GM23338 (cell line): ENCODE measurements around the gene ESRRB. TPM values are rescaled to one million over a fixed set of nuclear protein-coding genes. Genes with fewer than 3 reads are reported as not detected.
A peak's percentile ranks its signal among the peaks of the same experiment; 100 is the strongest.

ENCODE experiments used
- ATAC-seq: fragments of 200-7000 bp; cut with Tn5 transposase; 3 replicates; pipeline ENCODE4 v1.9.1; 2020
- DNase-seq: peaks from one replicate; pipeline ENCODE4 v3.0.0-alpha.2; 2015; ENCODE audit warnings: low spot score
- H2AFZ ChIP-seq: fragments of 200-600 bp; sonication (generic); 2 replicates; pipeline ENCODE4 v1.8.0; 2016; ENCODE audit warnings: antibody characterized with exemption, mild to moderate bottlenecking, moderate library complexity
- H3F3A ChIP-seq: fragments of 200-600 bp; sonication (generic); replicated peaks from 2 replicates; pipeline ENCODE4 v1.8.0; 2017; ENCODE audit warnings: antibody characterized with exemption, mixed run types, low read depth
- H3K27ac ChIP-seq: fragments of 200-600 bp; sonication (generic); 2 replicates; pipeline ENCODE4 v1.6.1; 2016; ENCODE audit warnings: low read depth
- H3K27me3 ChIP-seq: fragments of 200-600 bp; sonication (generic); 2 replicates; pipeline ENCODE4 v1.8.0; 2016; ENCODE audit warnings: mild to moderate bottlenecking, mixed run types, moderate library complexity; ENCODE audit not compliant: insufficient read depth
- H3K36me3 ChIP-seq: fragments of 200-600 bp; sonication (generic); 2 replicates; pipeline ENCODE4 v1.8.0; 2016; ENCODE audit warnings: mild to moderate bottlenecking; ENCODE audit not compliant: insufficient read depth
- H3K4me1 ChIP-seq: fragments of 200-600 bp; sonication (generic); 2 replicates; pipeline ENCODE4 v1.8.0; 2016; ENCODE audit warnings: mild to moderate bottlenecking, moderate library complexity; ENCODE audit not compliant: insufficient read depth
- H3K4me2 ChIP-seq: fragments of 200-600 bp; sonication (generic); 2 replicates; pipeline ENCODE4 v1.7.1; 2017; ENCODE audit warnings: mixed run types
- H3K4me3 ChIP-seq: fragments of 200-600 bp; sonication (generic); 2 replicates; pipeline ENCODE4 v1.6.1; 2016; ENCODE audit warnings: mixed run types
- H3K79me2 ChIP-seq: fragments of 200-600 bp; sonication (generic); replicated peaks from 2 replicates; pipeline ENCODE4 v1.8.0; 2017; ENCODE audit warnings: mild to moderate bottlenecking; ENCODE audit not compliant: insufficient read depth
- H3K9me2 ChIP-seq: fragments of 200-600 bp; sonication (generic); 2 replicates; pipeline ENCODE4 v1.8.0; 2017; ENCODE audit not compliant: insufficient read depth
- H4K20me1 ChIP-seq: fragments of 200-600 bp; sonication (generic); replicated peaks from 2 replicates; pipeline ENCODE4 v1.8.0; 2017; ENCODE audit warnings: mild to moderate bottlenecking; ENCODE audit not compliant: insufficient read depth
- H3K27ac Mint-ChIP-seq: 2 replicates; pipeline ENCODE4 v1.8.0; 2020; ENCODE audit warnings: inconsistent platforms, mild to moderate bottlenecking, moderate library complexity, mixed read lengths
- H3K27me3 Mint-ChIP-seq: 3 replicates; pipeline ENCODE4 v1.8.0; 2022; ENCODE audit warnings: low read depth, mild to moderate bottlenecking, moderate library complexity, mixed read lengths, inconsistent platforms; ENCODE audit not compliant: insufficient read depth, poor library complexity
- H3K36me3 Mint-ChIP-seq: 3 replicates; pipeline ENCODE4 v1.8.0; 2021; ENCODE audit warnings: low read depth, mild to moderate bottlenecking, inconsistent platforms, moderate library complexity, mixed read lengths
- H3K4me1 Mint-ChIP-seq: 3 replicates; pipeline ENCODE4 v1.8.0; 2020; ENCODE audit warnings: mild to moderate bottlenecking, inconsistent platforms, mixed read lengths
- H3K4me3 Mint-ChIP-seq: 3 replicates; pipeline ENCODE4 v1.8.0; 2021; ENCODE audit warnings: moderate library complexity, mild to moderate bottlenecking, inconsistent platforms, mixed read lengths
- H3K9me3 Mint-ChIP-seq: 3 replicates; pipeline ENCODE4 v1.8.0; 2020; ENCODE audit warnings: moderate library complexity, mild to moderate bottlenecking, inconsistent platforms, mixed read lengths
- CREB1 ChIP-seq: fragments of 250-450 bp; sonication (Bioruptor Pico); IDR thresholded peaks from 2 replicates; pipeline ENCODE4 v1.5.0; 2020; ENCODE audit warnings: low read depth, mild to moderate bottlenecking, moderate library complexity
- CTCF ChIP-seq, 2 experiments: fragments of 200-600 bp in 1 of 2; sonication (generic) in 1 of 2; conservative IDR thresholded peaks; 2 replicates each; pipeline versions ENCODE4 v1.5.1 to v1.6.1; 2016 to 2017; ENCODE audit warnings: antibody characterized with exemption in 2 of 2, low read depth in 2 of 2, mild to moderate bottlenecking in 2 of 2, moderate library complexity in 1 of 2
- ETS1 ChIP-seq: IDR thresholded peaks from 2 replicates; pipeline ENCODE4 v1.6.1; 2016; ENCODE audit warnings: antibody characterized with exemption
- EZH2 ChIP-seq: fragments of 200-600 bp; sonication (generic); IDR thresholded peaks from one replicate; pipeline ENCODE4 v1.8.0; 2017; ENCODE audit warnings: antibody characterized with exemption, mild to moderate bottlenecking, low read depth; ENCODE audit not compliant: unreplicated experiment
- EZH2phosphoT487 ChIP-seq: fragments of 200-600 bp; sonication (generic); IDR thresholded peaks from one replicate; pipeline ENCODE4 v1.8.1; 2018; ENCODE audit warnings: antibody characterized with exemption; ENCODE audit not compliant: unreplicated experiment
- JUNB ChIP-seq: IDR thresholded peaks from one replicate; pipeline ENCODE4 v1.6.1; 2016; ENCODE audit warnings: antibody characterized with exemption; ENCODE audit not compliant: unreplicated experiment
- NANOG ChIP-seq: IDR thresholded peaks from 2 replicates; pipeline ENCODE4 v1.6.1; 2016; ENCODE audit warnings: antibody characterized with exemption, borderline replicate concordance
- POLR2AphosphoS5 ChIP-seq: IDR thresholded peaks from 2 replicates; pipeline ENCODE4 v1.6.1; 2016; ENCODE audit warnings: antibody characterized with exemption, low read depth
- REST ChIP-seq: IDR thresholded peaks from one replicate; pipeline ENCODE4 v1.6.1; 2018; ENCODE audit warnings: antibody characterized with exemption; ENCODE audit not compliant: unreplicated experiment
- STAT1 ChIP-seq: IDR thresholded peaks from one replicate; pipeline ENCODE4 v1.6.1; 2016; ENCODE audit warnings: antibody characterized with exemption; ENCODE audit not compliant: unreplicated experiment
- ZNF114 ChIP-seq: fragments of 250-450 bp; sonication (Bioruptor Pico); IDR thresholded peaks from 2 replicates; pipeline ENCODE4 v1.5.0; 2020; ENCODE audit warnings: mild to moderate bottlenecking, moderate library complexity
- ZNF331 ChIP-seq: fragments of 250-450 bp; sonication (Bioruptor Pico); IDR thresholded peaks from 2 replicates; pipeline ENCODE4 v1.5.0; 2020; ENCODE audit warnings: low read depth, mild to moderate bottlenecking, moderate library complexity
- ZNF462 ChIP-seq: fragments of 250-450 bp; sonication (Bioruptor Pico); IDR thresholded peaks from 2 replicates; pipeline ENCODE4 v1.5.0; 2020; ENCODE audit warnings: mild to moderate bottlenecking, moderate library complexity
- polyA plus RNA-seq: library from polyadenylated mRNA; unstranded; fragments of >200 nt; fragmentation: Nextera tagmentation; extraction: Ambion mirVana; gene quantifications from 2 replicates; pipeline ENCODE4 v1.2.1, GENCODE V29; 2016
- total RNA-seq: library from RNA; depleted of rRNA; stranded (reverse); fragments of >200 nt; shearing (Covaris generic); gene quantifications from 2 replicates; pipeline ENCODE4 v1.2.3, GENCODE V29; 2014

Gene ESRRB
- total and polyA plus RNA-seq, 2 experiments from 2014 or later, result 0.31 to 0.52 TPM

- Histone ChIP-seq H3K27ac (no peak overlapping the region), H3K27me3 (peaks cover 12% of the 10 kb centered on the region), H2AFZ (peak overlapping the region; percentile 99; the same call in 1 of the 2 replicates), H3F3A (no peaks in the 10 kb centered on the region), H3K4me1 (no peaks in the 10 kb centered on the region; the same call in 1 of the 2 replicates), H3K4me3 (peak overlapping the region; percentile 34; the same call in 1 of the 2 replicates), H3K79me2 (no peaks in the 10 kb centered on the region), H3K4me2 (peak overlapping the region; percentile 71), H3K9me2 (no peaks in the 10 kb centered on the region), H4K20me1 (no peaks in the 10 kb centered on the region), H3K36me3 (no peaks in the 10 kb centered on the region)
- Mint-ChIP-seq H3K27ac (no peak overlapping the region), H3K4me1 (peaks cover 18% of the 10 kb centered on the region), H3K9me3 (no peaks in the 10 kb centered on the region), H3K4me3 (no peak overlapping the region), H3K27me3 (peaks cover 6% of the 10 kb centered on the region), H3K36me3 (no peaks in the 10 kb centered on the region)
- no peak for DNase-seq
- ATAC-seq, result no peak
- no peak for TF ChIP-seq EZH2phosphoT487
- no peak for TF ChIP-seq CTCF (conservative IDR thresholded peaks at IDR 0.05; ENCODE audit: low read depth in 2 of 2)
- TF ChIP-seq ZNF331 (CRISPR knock-in tag), result no peak
- no peak for TF ChIP-seq POLR2AphosphoS5
- TF ChIP-seq JUNB, result no peak
- no peak for TF ChIP-seq STAT1
- TF ChIP-seq ETS1, result no peak
- no peak for TF ChIP-seq ZNF114 (CRISPR knock-in tag)
- TF ChIP-seq REST, result no peak
- no peak for TF ChIP-seq ZNF462
- no peak for TF ChIP-seq CREB1
- no peak for TF ChIP-seq NANOG
- no peak for TF ChIP-seq EZH2
Observed at GRCh38 chr14:76351941-76352340, 24.0 kb upstream of the ESRRB start.
